GM12874 (cell line): Measurements from ENCODE around the gene LRP1.

Source experiments
- CTCF ChIP-seq: IDR thresholded peaks from 2 replicates; pipeline ENCODE4 v1.5.1; 2011; ENCODE audit warnings: low read depth, mild to moderate bottlenecking, control low read depth, low read length, moderate library complexity; ENCODE audit not compliant: insufficient read depth

LRP1 gene

DNA sequence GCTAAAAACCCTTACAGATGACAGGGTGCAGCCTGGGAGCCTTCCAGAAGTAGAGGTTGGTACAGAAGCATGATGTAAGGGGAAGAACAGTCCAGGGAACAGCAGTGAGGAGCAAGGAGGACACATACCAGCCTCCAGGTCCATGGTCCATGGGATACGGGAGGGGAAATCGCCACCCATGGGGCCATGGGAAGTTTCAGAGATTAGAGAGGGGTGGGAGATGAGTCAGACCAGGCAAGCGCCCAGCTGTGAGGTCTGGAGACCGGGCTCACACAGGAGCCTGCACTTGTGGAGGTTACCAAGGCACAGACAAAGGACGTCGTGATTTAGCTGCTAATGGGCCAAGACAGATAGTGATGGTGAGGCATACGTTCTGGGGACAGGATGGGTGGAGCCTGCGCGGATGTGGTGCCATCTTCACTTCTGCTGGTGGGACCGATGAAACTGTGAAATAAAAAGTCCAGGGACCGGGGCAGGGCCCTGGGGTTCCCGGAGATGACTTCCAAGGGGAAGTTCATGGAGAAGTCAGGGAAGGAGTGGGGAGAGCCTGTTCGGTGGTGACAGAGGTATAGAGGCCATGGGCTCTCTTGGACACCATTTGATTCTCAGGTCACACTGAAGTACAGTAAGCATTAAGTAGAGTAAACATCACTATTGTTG, 36.8 kb downstream of the LRP1 start:
- TF ChIP-seq CTCF, result no peak

DNA sequence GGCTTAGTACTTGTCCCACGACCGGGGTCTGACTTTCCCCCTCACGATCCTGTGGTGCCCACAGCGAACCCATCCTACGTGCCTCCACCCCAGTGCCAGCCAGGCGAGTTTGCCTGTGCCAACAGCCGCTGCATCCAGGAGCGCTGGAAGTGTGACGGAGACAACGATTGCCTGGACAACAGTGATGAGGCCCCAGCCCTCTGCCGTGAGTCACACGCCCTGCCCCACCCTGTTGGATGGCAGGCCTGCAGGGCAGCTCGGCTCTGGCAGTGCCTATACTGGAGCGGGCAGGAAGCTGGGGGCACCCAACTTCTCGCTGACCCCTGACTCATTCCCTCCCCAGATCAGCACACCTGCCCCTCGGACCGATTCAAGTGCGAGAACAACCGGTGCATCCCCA, 37.5 kb downstream of the LRP1 start:
- TF ChIP-seq CTCF, result no peak

DNA sequence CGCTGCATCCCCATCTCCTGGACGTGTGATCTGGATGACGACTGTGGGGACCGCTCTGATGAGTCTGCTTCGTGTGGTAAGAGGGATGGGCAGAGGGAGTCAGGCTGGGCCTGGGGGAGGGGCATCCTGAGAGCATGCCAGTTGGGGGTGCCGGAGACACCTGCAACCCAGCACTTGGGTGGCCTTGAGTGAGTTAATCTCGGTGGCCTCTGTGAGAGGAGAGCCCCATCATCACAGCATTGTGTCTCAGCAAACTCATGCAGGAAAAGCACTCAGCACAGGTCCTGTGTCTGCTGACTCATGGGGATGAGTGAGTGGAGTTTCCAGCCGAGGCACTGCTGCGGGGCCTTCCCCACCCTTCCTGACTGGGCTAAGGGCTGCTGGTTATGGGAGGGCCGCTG, 38.7 kb downstream of the LRP1 start:
- no peak for TF ChIP-seq CTCF

DNA sequence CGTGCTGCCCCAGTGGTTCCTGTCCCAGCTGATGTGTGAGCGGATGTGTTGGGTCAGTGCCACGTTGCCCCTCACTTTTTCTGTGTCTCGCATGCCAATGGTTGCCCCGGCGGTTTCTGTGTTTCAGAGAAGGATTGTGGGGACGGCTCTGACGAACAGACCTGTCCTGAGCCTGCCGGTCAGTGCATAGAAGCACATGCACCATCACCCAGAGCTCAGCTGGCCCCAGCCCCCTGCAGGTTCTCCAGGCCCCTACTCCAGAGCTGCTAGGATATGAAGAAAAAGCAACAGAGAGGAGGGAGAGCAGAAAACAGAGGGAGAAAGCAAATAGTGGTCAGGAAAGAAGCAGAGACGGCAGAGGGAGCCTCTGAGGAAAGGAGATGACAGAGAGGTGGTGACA, 39.8 kb downstream of the LRP1 start:
- TF ChIP-seq CTCF, result no peak

GRCh38 chr12:57169046-57169795, 40.9 kb downstream of the LRP1 start:
- no peak for TF ChIP-seq CTCF

GRCh38 chr12:57169969-57170368, 41.7 kb downstream of the LRP1 start:
- TF ChIP-seq CTCF, result no peak

DNA sequence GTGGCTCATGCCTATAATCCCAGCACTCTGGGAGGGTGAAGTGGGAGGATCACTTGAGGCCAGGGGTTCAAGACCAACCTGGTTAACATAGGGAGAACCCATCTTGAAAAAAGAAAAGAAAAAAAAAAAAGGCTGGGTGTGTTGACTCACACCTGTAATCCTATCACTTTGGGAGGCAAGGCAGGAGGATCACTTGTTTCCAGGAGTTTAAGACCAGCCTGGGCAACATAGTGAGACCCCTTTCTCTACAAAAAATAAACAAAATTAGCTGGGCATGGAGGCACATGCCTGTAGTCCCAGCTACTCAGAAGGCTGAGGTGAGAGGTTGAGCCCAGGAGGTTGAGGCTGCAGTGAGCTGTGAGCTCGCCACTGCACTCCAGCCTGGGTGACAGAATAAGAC, 42.1 kb downstream of the LRP1 start:
- TF ChIP-seq CTCF, result no peak
